DOHH2 (cell line): ENCODE results near the gene CDKAL1.

Experiments
- EZH2phosphoT487 ChIP-seq: fragments of 200-600 bp; sonication (generic); IDR thresholded peaks from 2 replicates; pipeline ENCODE4 v1.6.1; 2017; ENCODE audit warnings: borderline replicate concordance, mild to moderate bottlenecking, antibody characterized with exemption, low read length, moderate library complexity, mixed read lengths
- TF ChIP-seq, protein P1 (sequence below): fragments of 200-600 bp; sonication (generic); IDR thresholded peaks from one replicate; pipeline ENCODE4 v1.5.1; 2014; ENCODE audit warnings: antibody characterized with exemption, mild to moderate bottlenecking, low read depth, low read length; ENCODE audit not compliant: poor library complexity, severe bottlenecking

DNA sequence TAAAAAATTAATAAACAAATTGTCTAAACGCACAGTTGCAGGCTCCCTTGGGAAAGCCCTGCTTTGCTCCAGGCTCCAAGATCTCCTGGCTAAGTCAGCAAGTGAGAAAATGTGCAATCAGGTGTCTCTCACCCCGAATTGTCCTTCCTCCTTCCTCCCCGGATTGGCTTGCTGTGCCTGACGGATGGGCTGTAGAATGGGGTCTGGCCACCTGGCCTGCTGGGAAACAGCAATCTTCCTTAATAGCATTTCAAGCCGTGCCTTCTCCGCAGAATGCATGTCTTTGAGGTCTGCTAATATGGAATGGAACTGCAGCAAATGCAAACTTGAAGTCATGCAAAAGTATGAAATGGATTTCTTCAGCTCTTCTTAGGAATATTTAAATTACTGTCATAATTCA lies 43.7 kb upstream of the CDKAL1 start:
- TF ChIP-seq, protein P1, sequence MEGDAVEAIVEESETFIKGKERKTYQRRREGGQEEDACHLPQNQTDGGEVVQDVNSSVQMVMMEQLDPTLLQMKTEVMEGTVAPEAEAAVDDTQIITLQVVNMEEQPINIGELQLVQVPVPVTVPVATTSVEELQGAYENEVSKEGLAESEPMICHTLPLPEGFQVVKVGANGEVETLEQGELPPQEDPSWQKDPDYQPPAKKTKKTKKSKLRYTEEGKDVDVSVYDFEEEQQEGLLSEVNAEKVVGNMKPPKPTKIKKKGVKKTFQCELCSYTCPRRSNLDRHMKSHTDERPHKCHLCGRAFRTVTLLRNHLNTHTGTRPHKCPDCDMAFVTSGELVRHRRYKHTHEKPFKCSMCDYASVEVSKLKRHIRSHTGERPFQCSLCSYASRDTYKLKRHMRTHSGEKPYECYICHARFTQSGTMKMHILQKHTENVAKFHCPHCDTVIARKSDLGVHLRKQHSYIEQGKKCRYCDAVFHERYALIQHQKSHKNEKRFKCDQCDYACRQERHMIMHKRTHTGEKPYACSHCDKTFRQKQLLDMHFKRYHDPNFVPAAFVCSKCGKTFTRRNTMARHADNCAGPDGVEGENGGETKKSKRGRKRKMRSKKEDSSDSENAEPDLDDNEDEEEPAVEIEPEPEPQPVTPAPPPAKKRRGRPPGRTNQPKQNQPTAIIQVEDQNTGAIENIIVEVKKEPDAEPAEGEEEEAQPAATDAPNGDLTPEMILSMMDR = no peak
- TF ChIP-seq EZH2phosphoT487 = no peak
